ENCODE results near the gene MKLN1. TPM values are rescaled to one million over a fixed set of nuclear protein-coding genes. Genes with fewer than 3 reads are reported as not detected.

The MKLN1 gene
- total RNA-seq, 2 donors from 2014 or later: 25.1 to 29.3 TPM

DNA sequence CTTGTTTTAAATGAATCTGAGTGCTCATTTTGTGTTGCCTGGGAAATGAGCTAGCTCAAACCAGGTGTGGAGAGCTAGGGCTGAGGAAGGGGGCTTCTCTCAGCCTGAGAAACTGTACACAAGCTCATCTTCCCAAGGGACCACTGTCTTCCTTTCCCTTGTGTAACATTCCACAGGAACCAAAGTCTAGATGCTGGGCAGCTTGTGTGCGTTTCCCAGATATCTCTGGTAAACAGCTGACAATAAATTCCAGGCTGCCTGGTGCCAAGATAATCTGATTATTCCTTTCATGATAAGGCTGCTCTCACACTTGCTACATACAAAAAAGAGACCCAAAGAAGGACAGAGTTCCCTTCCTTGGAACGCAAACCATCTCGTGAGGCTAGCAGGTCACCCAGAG lies 33.1 kb upstream of the MKLN1 start:
- Histone ChIP-seq H3K4me3 (no peak overlapping the region), H3K36me3 (replicated peaks in 1 of 2; ENCODE audit: insufficient read depth in 1 of 2, low read depth in 2 of 2) (no peaks in the 10 kb centered on the region), H3K27ac (no peak overlapping the region), H3K4me1 (no peaks in the 10 kb centered on the region), H3K27me3 (no peaks in the 10 kb centered on the region), H3K9me3 (no peaks in the 10 kb centered on the region)
- intact Hi-C loops (cut with DNase I): no loop called here
- ATAC-seq: no peak
- no peak for DNase-seq
- TF ChIP-seq POLR2A (IDR thresholded peaks at IDR 0.05) (no peak), CTCF (IDR thresholded peaks at IDR 0.05) (no peak)
- 46 to 50% methylated on average over 3 of the region's 3 CpGs for WGBS, 2 donors

DNA sequence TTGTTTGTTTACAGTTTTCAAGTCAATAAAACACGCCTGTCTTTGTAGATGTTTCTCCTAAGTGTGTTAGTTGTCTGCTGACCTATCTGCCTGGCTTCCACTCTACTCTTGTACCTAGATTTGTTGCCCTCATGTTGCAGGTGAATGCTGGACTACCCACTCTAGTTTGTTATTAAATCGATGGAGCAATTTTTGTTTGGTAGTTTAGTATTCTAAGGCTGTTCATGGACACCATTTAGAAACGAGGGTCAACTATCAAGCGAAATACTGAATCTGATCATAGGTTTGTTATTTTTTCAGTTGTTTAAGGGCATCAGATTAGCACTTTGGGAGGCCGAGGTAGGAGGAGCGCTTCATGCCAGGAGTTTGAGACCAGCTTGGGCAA lies 29.1 kb upstream of the MKLN1 start:
- intact Hi-C loops (cut with DNase I): no loop called here
- WGBS, 2 donors: 76 to 77% methylated on average over 6 of the region's 6 CpGs
- Histone ChIP-seq H3K27me3 (no peaks in the 10 kb centered on the region), H3K27ac (peak overlapping the region in 1 of 4 donors; percentile 4), H3K4me1 (peaks cover 16% of the 10 kb centered on the region), H3K4me3 (no peak overlapping the region), H3K9me3 (no peaks in the 10 kb centered on the region), H3K36me3 (replicated peaks in 1 of 2; ENCODE audit: insufficient read depth in 1 of 2, low read depth in 2 of 2) (no peaks in the 10 kb centered on the region)
- DNase-seq (no peak), ATAC-seq (no peak)
- TF ChIP-seq CTCF (IDR thresholded peaks at IDR 0.05): no peak
- peak in 1 of 3 donors; percentile 18 for TF ChIP-seq POLR2A (IDR thresholded peaks at IDR 0.05)

DNA sequence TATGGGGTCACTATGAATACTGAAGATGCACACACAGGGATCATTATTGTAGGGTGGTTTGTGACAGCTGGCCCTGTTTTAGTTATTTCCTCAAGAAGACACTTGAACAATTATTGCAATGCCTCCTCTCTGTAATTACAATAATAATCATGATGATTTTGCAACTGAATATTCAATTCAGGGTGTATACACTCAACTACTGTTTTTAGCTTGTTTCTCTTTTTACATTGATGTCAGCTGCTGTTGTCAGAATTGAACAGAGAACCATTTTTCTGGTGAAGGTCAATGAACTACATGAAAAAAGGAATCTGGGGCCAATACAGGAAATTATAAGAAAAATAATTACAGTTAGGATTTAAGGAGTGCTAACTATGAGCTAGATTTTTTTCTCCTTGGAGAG lies 28.6 kb upstream of the MKLN1 start:
- DNase-seq (no peak), ATAC-seq (no peak)
- no peak overlapping the region for H3K4me3 ChIP-seq
- H3K27ac ChIP-seq: no peak overlapping the region
- H3K4me1 ChIP-seq: peaks cover 18% of the 10 kb centered on the region
- H3K27me3 ChIP-seq: no peaks in the 10 kb centered on the region
- H3K9me3 ChIP-seq: no peaks in the 10 kb centered on the region
- no peaks in the 10 kb centered on the region for H3K36me3 ChIP-seq (replicated peaks in 1 of 2; ENCODE audit: insufficient read depth in 1 of 2, low read depth in 2 of 2)
- intact Hi-C loops (cut with DNase I): no loop called here
- TF ChIP-seq POLR2A (IDR thresholded peaks at IDR 0.05) (no peak), CTCF (IDR thresholded peaks at IDR 0.05) (no peak)

- Histone ChIP-seq H3K36me3 (replicated peaks in 1 of 2; ENCODE audit: insufficient read depth in 1 of 2, low read depth in 2 of 2) (no peaks in the 10 kb centered on the region), H3K4me3 (no peak overlapping the region), H3K27me3 (no peaks in the 10 kb centered on the region), H3K4me1 (peaks cover 18% of the 10 kb centered on the region), H3K27ac (no peak overlapping the region), H3K9me3 (no peaks in the 10 kb centered on the region)
- intact Hi-C loops (cut with DNase I): no loop called here
- no peak for DNase-seq
- 73 to 80% methylated on average over 2 of the region's 2 CpGs for WGBS, 2 donors
- ATAC-seq: no peak
- TF ChIP-seq POLR2A (IDR thresholded peaks at IDR 0.05): no peak
- no peak for TF ChIP-seq CTCF (IDR thresholded peaks at IDR 0.05)
Measured at GRCh38 chr7:131300078-131300477, 27.6 kb upstream of the MKLN1 start.

DNA sequence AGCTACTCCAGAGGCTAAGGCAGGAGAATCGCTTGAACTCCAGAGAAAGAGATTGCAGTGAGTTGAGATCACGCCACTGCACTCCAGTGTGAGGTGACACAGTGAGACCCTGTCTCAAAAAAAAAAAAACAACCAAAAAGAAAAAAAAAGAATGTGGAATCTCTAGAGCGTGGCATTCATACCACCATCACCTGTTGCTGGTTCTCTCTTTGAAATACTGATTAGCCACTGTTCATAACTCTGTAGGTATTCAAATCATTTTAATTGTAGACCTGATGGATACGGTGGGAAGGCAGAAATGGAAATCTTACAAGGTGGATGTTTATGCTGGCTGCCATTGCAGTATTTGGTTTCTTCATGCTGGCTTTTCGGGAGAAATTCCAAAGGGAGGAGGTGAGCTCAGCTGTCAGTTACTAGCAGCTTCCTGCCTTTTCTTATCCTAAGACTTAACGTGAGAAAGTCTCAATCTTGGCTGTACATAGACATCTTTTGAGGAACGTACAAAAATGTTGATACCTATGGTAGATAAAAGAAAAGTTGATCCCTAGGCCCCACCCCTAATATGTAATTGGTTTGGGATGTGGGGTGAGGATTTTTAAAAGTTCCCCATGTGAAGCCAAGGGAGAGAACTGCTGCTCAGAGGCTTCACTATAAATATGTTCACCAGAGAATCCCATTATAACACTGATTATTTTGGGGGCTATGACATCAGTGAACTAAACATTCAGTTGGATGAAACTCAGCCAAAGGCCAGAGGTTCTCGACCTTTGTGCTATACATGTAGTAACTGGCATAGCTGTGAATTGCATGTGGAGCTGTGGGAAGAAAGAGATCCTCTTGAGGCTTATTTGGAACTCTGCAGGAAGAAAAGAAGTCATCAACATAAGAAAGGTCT lies 26.9 kb upstream of the MKLN1 start:
- 74 to 80% methylated on average over 8 of the region's 8 CpGs for WGBS, 2 donors
- intact Hi-C loops (cut with DNase I): no loop called here
- Histone ChIP-seq H3K4me1 (peaks cover 18% of the 10 kb centered on the region), H3K27me3 (no peaks in the 10 kb centered on the region), H3K4me3 (no peak overlapping the region), H3K36me3 (replicated peaks in 1 of 2; ENCODE audit: insufficient read depth in 1 of 2, low read depth in 2 of 2) (no peaks in the 10 kb centered on the region), H3K9me3 (no peaks in the 10 kb centered on the region), H3K27ac (no peak overlapping the region)
- no peak for ATAC-seq
- DNase-seq: no peak
- TF ChIP-seq CTCF (IDR thresholded peaks at IDR 0.05) (no peak), POLR2A (IDR thresholded peaks at IDR 0.05) (no peak)
